Adrenal gland (tissue), 5 donors: ENCODE results near the gene INO80.

ENCODE experiments used
- CTCF ChIP-seq, 6 experiments: fragments of 450-650 bp in 4 of 6; fragments of 200-600 bp in 2 of 6; sonication (generic) in 1 of 6; IDR thresholded peaks; 1 replicate in 5 of 6; 2 replicates in 1 of 6; pipeline versions ENCODE4 v1.5.1 to v1.8.0; 2016 to 2021; ENCODE audit warnings: antibody characterized with exemption in 6 of 6, mild to moderate bottlenecking in 2 of 6, moderate library complexity in 1 of 6
- POLR2A ChIP-seq, 2 donors: fragments of 450-650 bp; IDR thresholded peaks; one replicate each; pipeline ENCODE4 v1.6.1; 2017; ENCODE audit warnings: antibody characterized with exemption in 2 of 2, mild to moderate bottlenecking in 2 of 2, moderate library complexity in 1 of 2
- donor health status: DM: no; HTN: no; CAD: no.

GRCh38 chr15:41060505-41060904, 55.6 kb downstream of the INO80 start:
- no peak for TF ChIP-seq POLR2A (IDR thresholded peaks at IDR 0.05)
- no peak for TF ChIP-seq CTCF (IDR thresholded peaks at IDR 0.05)
